HG03139 (cell line): Measurements from ENCODE around the gene TAF11L14.

Source experiments
- ATAC-seq: cut with Tn5 transposase; IDR thresholded peaks from one replicate; pipeline ENCODE4 v1.9.1; 2021; ENCODE audit not compliant: unreplicated experiment

The TAF11L14 gene

GRCh38 chr5:17678751-17679324 is 44.6 kb downstream of the TAF11L14 start:
- ATAC-seq, result no peak

- no peak for ATAC-seq
Measured at GRCh38 chr5:17679597-17680203, 45.4 kb downstream of the TAF11L14 start.

DNA sequence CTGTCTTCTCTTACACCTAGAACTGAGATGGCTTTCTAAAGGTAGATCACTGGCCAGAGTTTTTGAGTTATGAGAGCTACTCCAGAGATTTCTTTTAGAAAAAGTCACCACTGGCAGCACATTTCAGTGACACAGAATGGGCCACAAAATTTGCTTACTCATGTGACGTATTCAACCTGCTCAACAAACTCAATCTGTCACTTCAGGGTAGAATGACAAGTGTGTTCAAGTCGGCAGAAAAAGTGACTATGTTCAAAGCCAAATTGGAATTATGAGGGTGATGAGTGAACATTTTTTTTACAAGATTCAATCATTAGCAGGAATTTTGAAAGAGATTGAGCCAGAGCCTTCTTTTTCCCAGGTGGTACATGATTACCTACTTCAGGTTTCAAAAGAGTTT is 46.5 kb downstream of the TAF11L14 start:
- ATAC-seq, result no peak
